ENCODE measurements around the gene SRMS. TPM values are rescaled to one million over a fixed set of nuclear protein-coding genes. Genes with fewer than 3 reads are reported as not detected.

SRMS gene
- total RNA-seq, 1 experiment from 2014 or later: 1.4 TPM

DNA sequence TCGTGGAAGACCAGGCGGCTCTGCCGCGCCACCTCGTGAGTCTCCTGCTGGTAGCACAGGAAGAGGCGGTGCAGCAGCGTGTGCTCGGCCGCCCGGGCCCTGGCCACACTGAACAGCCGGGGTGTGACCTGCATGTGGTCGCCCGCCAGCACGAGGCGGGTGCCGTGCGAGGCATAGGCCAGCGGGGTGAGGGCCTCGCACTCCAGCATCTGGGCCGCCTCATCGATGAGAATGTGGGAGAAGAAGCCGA lies 19.5 kb upstream of the SRMS start:
- ChIA-PET CTCF (no interaction called here), POLR2A (interaction anchor here (1.1 kb wide), 1 partner anchor 29 kb away, joined by 3 read pairs; no protein-coding TSS in a partner anchor)
- Mint-ChIP-seq H3K36me3 (ENCODE audit: insufficient read depth, unreplicated experiment) (no peaks in the 10 kb centered on the region), H3K27me3 (ENCODE audit: insufficient read depth, unreplicated experiment) (no peaks in the 10 kb centered on the region), H3K9me3 (ENCODE audit: unreplicated experiment) (no peaks in the 10 kb centered on the region), H3K27ac (ENCODE audit: low read depth, unreplicated experiment) (no peak overlapping the region), H3K4me3 (ENCODE audit: unreplicated experiment) (no peak overlapping the region), H3K4me1 (ENCODE audit: insufficient read depth, unreplicated experiment) (no peaks in the 10 kb centered on the region)
- no peak for TF ChIP-seq CTCF (IDR thresholded peaks at IDR 0.05; ENCODE audit: unreplicated experiment)
- no peak for DNase-seq (ENCODE audit: unreplicated experiment)
- intact Hi-C loops (cut with micrococcal nuclease): no loop called here
- BruUV-seq (replicated peaks): no TSS peak

- no peak overlapping the region for H3K27ac Mint-ChIP-seq (ENCODE audit: low read depth, unreplicated experiment)
- DNase-seq (ENCODE audit: unreplicated experiment): no peak
- BruUV-seq (replicated peaks): no TSS peak
- no peaks in the 10 kb centered on the region for H3K36me3 Mint-ChIP-seq (ENCODE audit: insufficient read depth, unreplicated experiment)
- ChIA-PET CTCF (no interaction called here), POLR2A (no interaction called here)
- H3K4me3 Mint-ChIP-seq (ENCODE audit: unreplicated experiment): no peak overlapping the region
- no peak for TF ChIP-seq CTCF (IDR thresholded peaks at IDR 0.05; ENCODE audit: unreplicated experiment)
- H3K4me1 Mint-ChIP-seq (ENCODE audit: insufficient read depth, unreplicated experiment): no peaks in the 10 kb centered on the region
- H3K27me3 Mint-ChIP-seq (ENCODE audit: insufficient read depth, unreplicated experiment): no peaks in the 10 kb centered on the region
- no peaks in the 10 kb centered on the region for H3K9me3 Mint-ChIP-seq (ENCODE audit: unreplicated experiment)
- intact Hi-C loops (cut with micrococcal nuclease): no loop called here
Observed at GRCh38 chr20:63566395-63567135, 19.0 kb upstream of the SRMS start.

- no TSS peak for BruUV-seq (replicated peaks)
- CTCF ChIA-PET: no interaction called here
- no peaks in the 10 kb centered on the region for H3K4me1 Mint-ChIP-seq (ENCODE audit: insufficient read depth, unreplicated experiment)
Observed at GRCh38 chr20:63565699-63566335, 18.3 kb upstream of the SRMS start.

More at GRCh38 chr20:63565699-63566335, 18.3 kb upstream of the SRMS start:
- Mint-ChIP-seq H3K27me3 (ENCODE audit: insufficient read depth, unreplicated experiment) (no peaks in the 10 kb centered on the region), H3K9me3 (ENCODE audit: unreplicated experiment) (no peaks in the 10 kb centered on the region), H3K36me3 (ENCODE audit: insufficient read depth, unreplicated experiment) (no peaks in the 10 kb centered on the region), H3K27ac (ENCODE audit: low read depth, unreplicated experiment) (no peak overlapping the region), H3K4me3 (ENCODE audit: unreplicated experiment) (no peak overlapping the region)
- POLR2A ChIA-PET: interaction anchor here (0.9 kb wide), 1 partner anchor 8 kb away, joined by 5 read pairs; the partner anchor contains the start of gene HELZ2
- intact Hi-C loops (cut with micrococcal nuclease): no loop called here
- DNase-seq (ENCODE audit: unreplicated experiment): no peak
- TF ChIP-seq CTCF (IDR thresholded peaks at IDR 0.05; ENCODE audit: unreplicated experiment): no peak
